HG03097 (cell line): ENCODE measurements around the gene CYP1A2.
"Not testable (repeated sequence)": the region's sequence is repeated elsewhere in the genome, so short reads cannot be mapped to it uniquely, and the experiment has no call there.

Experiments used
- ATAC-seq: cut with Tn5 transposase; IDR thresholded peaks from one replicate; pipeline ENCODE4 v1.9.1; 2021; ENCODE audit not compliant: unreplicated experiment, low FRiP score

The CYP1A2 gene

DNA sequence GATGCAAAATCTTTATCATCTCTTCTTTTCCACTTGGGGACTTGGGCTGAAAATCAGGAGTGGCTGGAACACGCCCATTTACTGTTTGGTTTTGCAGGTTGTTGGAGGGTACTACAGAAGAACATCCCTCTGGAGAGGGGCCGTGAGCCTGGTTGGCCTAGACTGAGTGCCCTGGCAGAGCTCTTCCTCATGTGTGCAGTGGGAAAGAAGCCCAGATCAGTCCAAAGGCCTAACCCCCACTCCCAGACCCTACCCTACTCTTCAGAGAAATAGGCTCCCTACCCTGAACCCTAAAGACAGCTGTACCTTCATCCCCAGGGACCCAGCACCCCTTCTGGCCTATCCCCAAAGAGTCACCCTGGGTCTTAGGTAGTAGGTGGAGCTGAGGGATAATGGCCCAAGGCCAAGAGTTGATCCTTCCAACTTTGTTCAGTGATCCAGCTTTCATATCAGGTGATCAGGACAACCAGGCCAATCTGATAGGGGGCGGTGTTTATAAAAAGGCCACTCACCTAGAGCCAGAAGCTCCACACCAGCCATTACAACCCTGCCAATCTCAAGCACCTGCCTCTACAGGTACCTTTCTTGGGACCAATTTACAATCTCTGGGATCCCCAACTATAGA lies at the start of gene CYP1A2:
TSS of gene CYP1A2 (plus strand) at position 524 of the 625 bp plus-strand sequence. CDS start 894 bp downstream, outside the sequence.
- ATAC-seq: no peak

- ATAC-seq: no peak
These were observed 39.6 kb upstream of the CYP1A2 start for GRCh38 chr15:74709011-74709410.

- ATAC-seq: no peak
These were observed 38.8 kb upstream of the CYP1A2 start for GRCh38 chr15:74709892-74710291.

DNA sequence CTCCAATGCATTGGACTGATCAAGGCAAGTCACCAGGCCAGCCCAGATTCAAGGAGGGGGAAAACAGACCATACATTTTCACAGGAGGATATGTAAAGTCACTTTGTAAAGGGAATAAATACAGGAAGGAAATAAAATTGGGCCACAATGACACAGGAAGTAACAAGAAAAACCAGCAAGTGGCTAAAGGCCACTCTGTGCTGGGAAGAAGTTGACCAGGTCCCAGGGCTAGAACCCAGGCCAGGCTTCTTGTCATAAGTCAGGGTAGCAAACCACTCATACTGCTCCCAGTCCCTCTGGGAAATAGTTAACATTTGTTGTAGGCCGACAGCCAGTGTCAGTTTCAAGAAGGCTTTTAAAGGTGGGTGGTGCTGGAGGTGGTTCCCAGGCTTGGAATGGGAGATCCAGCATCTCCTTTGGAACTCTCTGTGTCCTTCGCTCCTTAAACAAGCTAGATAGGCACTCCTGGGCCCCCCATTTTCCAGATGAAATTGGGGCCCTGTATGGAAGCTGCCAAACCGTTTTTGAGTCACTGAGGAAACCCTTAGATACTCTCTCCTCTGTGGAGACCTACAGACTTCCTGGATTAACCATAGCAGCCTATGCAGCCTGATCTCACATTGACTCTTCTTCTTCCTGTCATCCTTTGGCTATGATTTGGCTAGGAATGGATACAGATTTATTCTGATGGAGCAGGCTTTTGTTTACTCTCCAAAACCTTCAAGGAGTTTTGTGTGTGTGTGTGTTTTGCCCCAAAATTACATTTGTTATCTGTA lies 38.1 kb upstream of the CYP1A2 start:
- no peak for ATAC-seq

DNA sequence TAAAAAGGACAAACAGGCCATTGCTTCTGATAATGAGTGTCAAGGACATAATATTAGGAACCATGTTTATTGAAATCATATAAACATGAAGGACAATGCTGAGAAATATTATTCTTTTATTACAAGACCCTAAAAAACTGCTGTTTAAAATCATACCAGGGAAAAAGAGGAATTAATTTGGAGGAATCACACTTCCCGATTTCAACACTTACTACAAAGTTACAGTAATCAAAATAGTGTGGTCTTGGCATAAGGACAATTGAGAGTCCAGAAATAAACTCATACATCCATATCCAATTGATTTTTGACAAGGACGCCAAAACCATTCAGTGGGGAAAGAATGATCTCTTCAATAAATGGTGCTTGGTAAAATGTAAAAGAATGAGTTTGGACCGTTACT lies 36.3 kb upstream of the CYP1A2 start:
- ATAC-seq: no peak

- no peak for ATAC-seq
These were observed 32.0 kb upstream of the CYP1A2 start for GRCh38 chr15:74716651-74717050.

GRCh38 chr15:74722591-74722990 lies 26.1 kb upstream of the CYP1A2 start:
- no peak for ATAC-seq

DNA sequence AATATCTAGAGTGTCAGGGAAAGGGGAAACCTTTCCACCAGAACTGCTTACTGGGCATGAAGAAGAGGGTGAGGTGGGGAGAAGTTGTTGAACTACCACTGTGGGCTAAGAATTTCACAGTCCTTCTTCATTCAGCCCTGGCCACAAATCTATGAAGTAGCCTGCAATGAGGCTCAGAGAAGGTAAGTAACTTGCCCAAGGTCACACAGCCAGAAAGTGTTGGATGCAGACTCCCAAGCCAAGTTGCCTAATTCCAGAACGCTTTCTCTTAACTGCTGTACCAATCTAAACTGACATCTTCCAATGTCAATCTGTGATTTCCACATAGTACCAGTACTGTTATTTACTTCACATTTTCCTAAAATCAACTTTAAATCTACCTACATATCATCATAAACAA lies 25.5 kb upstream of the CYP1A2 start:
- ATAC-seq: no peak

DNA sequence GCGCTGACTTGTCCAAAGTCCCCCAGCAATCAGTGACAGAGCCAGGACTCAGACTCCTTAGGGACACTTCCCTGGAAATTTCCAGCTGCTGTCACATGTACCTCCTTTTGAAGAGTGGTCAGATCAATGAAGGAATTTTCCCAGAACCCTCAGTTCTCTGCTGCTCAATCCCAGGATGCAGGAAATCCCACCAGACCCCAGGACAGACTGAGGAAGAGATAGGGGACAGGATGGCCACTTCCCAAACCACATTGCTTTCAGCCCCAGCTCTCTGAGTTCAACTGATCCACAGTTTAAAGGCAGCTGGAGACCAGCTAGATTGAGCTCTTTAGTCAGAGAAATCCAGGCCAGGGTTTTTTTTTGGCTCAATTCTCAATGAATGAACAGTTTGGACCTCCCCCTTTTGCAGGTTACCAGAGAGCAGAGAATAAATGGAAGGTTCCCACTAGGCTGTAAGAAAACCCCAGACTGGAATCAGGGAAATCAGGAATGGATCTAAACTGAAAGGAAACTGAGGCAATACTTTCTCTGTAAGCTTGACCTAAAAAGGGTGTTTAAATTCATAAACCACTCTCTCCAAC lies 24.8 kb upstream of the CYP1A2 start:
- no peak for ATAC-seq

DNA sequence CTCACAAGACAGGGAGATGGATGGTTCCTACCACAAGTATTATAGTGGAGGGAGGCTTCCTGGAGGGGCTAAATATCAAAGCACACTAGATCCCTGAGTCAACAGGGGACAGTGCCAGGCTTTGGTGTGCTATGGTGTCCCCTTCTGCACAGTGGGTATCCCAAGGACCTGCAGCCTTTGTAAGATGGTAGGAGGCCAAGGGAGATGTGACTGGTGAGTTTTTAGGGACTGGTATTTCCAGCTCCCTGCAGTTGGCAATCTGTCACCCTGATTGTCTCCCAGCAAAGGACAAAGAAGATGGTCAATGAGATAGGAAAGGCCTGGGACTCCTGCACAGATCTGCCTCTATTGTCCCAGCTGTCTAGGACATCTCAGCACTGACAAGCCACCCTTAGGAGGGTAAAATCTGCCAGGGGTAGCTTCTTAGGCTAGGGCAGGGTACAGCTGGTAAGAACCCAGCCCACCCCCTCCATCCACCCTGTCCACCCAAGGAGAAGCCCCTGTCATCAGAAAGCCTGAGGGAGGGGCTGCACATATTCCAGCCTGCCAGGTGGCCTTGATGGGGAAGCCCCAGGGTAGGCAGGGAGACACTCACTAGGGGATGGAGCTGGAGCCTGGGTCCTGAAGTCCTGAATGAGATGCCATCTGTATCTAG lies 23.9 kb upstream of the CYP1A2 start:
- ATAC-seq: no peak

DNA sequence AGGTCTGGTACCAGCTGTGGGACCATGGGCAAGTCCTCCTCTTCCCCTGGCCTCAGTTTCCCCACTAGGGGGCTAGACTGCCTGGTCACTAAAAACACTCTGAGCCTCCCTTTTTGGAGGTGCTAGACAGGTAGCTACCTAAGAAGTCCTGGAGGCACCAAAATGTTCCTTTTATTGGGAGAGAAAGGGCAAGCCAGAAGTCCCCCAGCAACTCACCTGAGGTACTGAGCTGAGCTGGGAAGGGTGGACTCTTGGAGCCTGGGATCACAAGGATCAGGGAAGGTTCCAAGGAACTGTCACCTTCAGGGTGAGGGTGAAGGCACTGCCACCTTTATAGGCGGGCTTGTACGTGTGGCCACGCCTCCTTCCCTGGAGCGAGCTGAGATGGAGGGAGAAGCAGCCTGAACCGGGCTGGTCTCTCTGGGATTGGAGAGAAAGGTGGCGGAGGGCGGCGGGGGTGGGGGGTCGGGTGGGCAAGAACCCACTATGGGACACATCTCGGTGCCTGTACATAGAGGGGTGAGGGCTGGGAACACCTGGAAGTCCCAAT lies 23.3 kb upstream of the CYP1A2 start, which contains the start of gene CYP1A1:
TSS of gene CYP1A1 (minus strand) at position 304 of the 550 bp plus-strand sequence. CDS start 2,431 bp downstream, outside the sequence.
- no peak for ATAC-seq

DNA sequence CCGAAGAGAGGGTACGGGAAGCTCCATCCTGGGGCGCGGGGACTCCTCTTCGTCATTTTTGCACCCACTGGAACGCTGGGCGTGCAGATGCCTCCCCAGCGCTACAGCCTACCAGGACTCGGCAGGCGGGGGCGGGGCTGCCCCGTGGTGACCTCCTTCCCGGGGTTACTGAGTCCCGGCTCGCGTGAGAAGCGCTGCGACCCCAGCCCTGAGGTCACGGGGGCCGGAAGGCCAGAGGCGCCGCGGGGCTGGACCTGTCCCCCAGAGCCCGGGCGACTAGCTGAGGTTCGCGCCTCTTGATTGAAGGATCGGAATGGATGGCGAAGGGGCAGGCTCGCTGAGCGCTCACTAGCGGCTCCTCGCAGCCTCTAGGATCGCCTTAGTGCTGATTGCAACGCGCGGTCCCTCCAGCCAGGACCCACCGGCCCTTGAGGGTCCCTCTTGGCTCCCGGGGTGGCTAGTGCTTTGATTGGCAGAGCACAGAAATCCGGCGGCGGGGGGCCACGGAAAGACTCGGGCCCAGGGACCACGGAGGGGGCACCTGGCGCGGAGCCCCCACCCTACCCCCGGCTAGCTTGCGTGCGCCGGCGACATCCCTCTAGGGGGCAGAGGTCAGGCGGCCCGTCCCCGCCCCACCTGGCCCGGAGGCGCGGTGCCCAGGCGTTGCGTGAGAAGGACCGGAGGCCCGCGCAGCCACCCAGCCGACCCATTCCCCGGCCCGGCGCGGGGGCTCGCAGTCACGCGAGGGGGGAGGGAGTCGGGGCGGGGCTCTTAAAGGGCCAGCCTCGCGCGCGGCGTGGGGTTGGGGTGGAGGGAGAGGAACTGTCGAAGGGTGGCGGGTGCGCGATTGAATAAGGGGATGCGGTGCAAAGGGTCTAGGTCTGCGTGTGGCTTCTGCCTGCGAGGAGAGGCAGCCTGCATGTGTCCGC lies 22.5 kb upstream of the CYP1A2 start:
- no peak for ATAC-seq

- ATAC-seq: no peak
These were observed 21.9 kb upstream of the CYP1A2 start for GRCh38 chr15:74726774-74727164.

DNA sequence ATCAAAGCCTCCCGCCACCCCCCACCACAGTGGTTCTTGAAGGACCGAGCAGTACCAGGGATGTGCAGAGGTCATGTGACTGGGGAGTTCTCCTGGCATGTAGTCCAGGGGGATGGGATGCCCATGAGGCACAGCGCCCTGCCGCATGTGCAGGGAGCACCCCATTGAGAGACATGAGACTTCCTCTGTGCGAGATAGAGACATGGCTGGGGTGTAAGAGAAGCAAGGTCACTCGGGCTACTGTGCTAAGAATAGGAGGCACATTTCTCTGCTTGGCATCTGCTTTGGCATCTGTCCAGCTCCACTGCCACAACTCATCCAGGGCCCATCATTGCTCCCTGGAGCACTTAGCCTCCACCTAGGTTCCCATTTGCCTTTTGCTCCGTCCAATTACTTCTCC lies 20.9 kb upstream of the CYP1A2 start:
- ATAC-seq: no peak

DNA sequence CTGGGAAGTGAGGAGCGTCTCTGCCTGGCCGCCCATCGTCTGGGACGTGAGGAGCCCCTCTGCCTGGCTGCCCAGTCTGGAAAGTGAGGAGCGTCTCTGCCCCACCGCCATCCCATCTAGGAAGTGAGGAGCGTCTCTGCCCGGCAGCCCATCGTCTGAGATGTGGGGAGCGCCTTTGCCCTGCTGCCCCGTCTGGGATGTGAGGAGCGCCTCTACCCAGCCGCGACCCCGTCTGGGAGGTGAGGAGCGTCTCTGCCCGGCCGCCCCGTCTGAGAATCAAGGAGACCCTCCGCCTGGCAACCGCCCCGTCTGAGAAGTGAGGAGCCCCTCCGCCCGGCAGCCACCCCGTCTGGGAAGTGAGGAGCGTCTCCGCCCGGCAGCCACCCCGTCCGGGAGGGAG lies 19.9 kb upstream of the CYP1A2 start:
- not testable (repeated sequence) for ATAC-seq

DNA sequence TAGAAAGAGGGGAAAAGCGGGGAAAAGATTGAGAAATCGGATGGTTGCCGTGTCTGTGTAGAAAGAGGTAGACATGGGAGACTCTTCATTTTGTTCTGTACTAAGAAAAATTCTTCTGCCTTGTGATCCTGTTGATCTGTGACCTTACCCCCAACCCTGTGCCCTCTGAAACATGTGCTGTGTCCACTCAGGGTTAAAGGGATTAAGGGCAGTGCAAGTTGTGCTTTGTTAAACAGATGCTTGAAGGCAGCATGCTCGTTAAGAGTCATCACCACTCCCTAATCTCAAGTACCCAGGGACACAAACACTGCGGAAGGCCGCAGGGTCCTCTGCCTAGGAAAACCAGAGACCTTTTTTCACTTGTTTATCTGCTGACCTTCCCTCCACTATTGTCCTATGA lies 19.3 kb upstream of the CYP1A2 start:
- ATAC-seq: not testable (repeated sequence)

- no peak for ATAC-seq
These were observed 17.9 kb upstream of the CYP1A2 start for GRCh38 chr15:74730619-74731316.

DNA sequence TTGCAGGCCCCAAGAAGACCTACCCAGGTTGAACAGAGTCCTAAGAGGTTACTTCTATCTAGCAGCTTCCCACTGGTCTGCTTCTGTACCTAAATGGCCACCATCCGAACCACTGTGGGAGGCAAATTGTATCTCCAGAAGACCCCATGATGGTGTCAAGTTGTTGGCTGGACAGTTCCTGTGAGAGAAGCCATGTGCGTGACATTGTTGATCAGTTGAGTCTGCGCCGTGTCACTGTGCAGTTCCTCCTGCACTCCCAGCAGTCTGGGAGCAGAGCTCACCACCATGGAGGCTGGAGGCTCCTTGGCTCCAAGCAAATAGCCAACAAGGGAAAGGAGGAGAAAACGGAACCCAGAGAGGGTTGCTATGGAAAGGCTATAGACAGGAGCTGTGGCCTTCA lies 15.8 kb upstream of the CYP1A2 start:
- no peak for ATAC-seq

DNA sequence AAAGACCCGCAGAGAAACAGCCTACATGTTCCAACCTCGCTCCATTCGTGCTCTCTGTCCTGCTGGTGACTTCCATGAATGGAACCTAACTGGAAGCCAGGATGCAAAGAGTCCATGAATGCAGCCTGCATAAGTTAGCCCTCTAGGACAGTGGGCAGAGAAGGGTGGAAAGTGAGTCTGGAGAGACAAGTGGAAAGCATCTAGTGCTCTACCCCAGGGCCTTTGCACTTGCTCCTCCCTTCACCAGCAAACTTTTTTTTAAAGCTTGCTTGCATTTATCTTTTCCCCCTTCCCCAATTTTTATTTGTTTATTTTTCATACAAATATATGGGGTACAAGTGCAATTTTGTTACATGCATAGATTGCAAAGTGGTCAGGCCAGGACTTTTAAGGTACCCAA lies 15.4 kb upstream of the CYP1A2 start:
- no peak for ATAC-seq
